Measurements from ENCODE around the gene CTDSPL.
"Not testable (repeated sequence)": the region's sequence is repeated elsewhere in the genome, so short reads cannot be mapped to it uniquely, and the experiment has no call there.

The CTDSPL gene, protein sequence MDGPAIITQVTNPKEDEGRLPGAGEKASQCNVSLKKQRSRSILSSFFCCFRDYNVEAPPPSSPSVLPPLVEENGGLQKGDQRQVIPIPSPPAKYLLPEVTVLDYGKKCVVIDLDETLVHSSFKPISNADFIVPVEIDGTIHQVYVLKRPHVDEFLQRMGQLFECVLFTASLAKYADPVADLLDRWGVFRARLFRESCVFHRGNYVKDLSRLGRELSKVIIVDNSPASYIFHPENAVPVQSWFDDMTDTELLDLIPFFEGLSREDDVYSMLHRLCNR

DNA sequence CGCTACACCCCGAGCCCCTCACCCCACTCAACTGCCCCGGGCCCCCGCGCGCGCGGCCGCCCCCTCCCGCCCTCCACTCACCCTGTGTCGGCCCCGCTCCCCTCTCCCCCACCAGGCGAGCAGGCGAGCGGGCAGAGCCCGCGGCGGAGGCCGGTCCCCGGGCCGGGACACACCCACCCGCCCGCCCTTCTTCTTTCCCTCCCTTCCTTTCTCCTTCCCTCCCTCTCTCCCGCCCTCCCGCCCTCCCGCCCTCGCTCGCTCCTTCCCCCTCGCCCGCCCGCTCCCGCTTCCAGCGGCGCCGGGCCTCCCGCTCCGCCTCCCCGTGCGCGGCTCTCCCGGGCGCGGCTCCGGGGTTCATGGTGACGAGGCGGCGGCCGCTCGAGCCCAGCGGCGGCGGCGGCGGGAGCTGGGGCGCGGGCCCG is at the start of gene CTDSPL:
Gene CTDSPL (plus strand): TSS at position 261 of the 422 bp plus-strand sequence. CDS start 320 bp downstream, outside the sequence.
- no peak for DNase-seq (ENCODE audit: low read depth, low spot score)

GRCh38 chr3:37812499-37812896 is 49.2 kb upstream of the CTDSPL start:
- DNase-seq (ENCODE audit: low read depth, low spot score): no peak

GRCh38 chr3:37813403-37813802 is 48.3 kb upstream of the CTDSPL start:
- no peak for DNase-seq (ENCODE audit: low read depth, low spot score)

DNA sequence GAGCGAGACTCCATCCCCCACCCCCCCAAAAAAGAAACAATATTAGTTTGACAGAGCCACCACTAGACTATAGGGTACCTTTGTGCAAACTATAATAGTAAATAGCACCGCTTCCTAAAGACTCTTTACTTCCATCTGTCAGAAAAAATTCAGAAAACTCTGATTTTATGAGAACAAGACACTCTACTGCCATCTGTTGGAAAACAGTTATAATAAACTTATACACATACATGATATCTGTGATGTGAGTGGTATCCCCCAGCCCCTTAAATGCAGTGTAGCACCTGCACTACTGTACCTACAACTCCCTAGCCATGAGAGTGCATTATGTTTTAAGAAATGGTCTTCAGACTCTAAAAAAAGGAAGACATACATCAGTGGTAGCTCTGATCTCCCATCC is 47.1 kb upstream of the CTDSPL start:
- DNase-seq (ENCODE audit: low read depth, low spot score): no peak

DNA sequence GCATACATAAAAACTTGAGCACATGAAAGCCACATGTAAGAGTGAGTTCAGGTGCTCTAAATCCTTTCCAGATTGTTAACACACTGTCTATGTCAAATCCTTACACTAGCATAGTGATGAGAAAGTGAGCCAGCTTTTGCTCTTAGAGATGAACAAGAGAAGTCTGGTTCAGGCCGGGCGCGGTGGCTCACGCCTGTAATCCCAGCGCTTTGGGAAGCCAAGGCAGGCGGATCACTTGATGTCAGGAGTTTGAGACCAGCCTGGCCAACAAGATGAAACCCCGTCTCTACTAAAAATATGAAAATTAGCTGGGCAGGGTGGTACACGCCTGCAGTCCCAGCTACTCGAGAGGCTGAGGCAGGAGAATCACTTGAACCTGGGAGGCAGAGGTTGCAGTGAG is 46.5 kb upstream of the CTDSPL start:
- DNase-seq (ENCODE audit: low read depth, low spot score): not testable (repeated sequence)

DNA sequence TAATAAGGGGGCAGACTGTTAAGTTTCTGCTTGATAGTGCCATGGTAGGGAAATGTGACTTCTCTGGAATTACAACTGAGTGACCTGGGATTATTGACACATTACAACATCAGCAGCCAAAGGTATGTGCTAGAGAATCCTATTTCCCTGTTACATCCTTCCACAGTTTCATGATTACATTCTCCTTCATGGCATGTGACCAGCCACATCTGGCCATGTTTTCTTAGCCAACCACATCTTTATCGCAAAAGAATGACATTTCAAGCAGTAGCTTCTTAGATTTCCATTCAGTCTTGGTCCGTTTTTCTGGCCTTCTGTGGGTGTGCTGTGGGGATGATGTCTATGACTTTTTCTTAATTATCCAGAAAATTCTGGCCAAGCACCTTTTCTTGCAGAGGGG is 45.4 kb upstream of the CTDSPL start:
- no peak for DNase-seq (ENCODE audit: low read depth, low spot score)

DNA sequence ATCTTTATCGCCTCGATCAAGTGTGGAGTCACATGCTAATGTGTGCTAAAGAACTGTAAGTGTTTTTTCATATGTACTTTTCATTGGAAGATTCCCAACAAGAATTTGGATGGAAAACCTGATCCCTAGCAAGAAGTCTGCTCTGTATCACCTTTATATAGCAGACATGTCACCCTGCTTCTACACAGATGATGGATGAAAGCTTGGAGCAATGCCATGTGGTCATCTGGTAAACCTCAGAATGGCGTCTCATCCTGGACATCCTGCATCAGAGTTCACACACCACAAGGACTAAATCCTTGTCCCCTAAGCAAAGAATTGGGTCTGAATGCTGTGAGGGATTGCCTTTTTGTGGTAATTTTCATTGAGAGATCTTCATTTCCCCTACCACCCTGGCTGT is 42.1 kb upstream of the CTDSPL start:
- no peak for DNase-seq (ENCODE audit: low read depth, low spot score)

DNA sequence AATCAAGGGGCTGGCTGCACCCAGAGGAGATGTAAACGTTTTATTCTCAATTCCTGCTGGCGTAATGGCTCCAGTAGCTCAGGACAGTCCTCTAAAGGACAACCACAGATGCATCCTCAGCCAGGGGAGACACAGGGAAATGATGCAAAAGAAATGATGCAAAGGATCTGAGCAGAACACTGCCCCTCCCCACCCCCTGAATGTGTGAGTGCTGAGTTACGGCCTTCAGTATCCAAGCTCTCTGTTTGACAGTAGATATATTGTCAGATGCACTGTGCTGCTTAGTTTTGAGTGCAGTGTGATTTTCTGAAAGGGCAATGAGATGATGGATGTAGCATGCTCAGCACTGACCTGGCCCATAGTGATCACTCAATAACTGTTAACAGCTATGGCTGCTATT is 41.4 kb upstream of the CTDSPL start:
- no peak for DNase-seq (ENCODE audit: low read depth, low spot score)

DNA sequence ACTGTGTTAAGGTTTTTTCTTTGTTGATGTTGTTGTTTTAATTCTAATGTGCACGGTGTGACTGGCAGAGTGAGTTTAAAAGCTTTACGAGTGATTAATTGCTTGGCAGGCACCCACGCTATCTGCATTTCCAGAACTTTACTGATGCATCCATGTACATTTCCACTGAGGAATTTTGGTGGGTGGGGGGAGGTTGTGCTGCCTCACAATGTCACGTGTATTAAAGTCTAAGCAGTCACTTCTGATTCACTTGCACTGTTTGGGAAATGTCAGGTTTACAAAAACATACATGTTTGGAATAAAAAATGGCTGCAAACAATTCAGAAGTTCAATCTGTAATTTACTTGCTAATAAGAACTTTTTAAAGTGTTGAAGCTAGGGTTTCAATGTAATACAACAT is 38.5 kb upstream of the CTDSPL start:
- DNase-seq (ENCODE audit: low read depth, low spot score): no peak

- DNase-seq (ENCODE audit: low read depth, low spot score): no peak
Measured at GRCh38 chr3:37824090-37824953, 37.4 kb upstream of the CTDSPL start.

DNA sequence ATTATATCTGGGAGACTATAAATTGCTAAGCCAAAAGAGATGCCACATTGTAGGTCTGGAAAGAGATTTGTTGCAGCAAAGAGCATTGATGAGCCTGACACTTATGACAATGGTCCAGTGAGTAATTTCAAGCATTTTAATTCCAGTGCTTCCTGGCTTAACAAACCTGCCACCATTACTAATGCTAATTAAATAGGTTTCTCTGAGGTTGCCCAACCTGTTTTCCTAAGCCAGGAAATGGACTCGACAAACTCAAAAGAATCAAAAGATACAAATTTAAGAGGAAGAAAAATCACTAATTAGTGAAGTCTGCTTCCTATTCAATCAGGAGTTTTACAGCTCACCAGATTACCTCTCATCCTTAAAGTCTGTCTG is 36.7 kb upstream of the CTDSPL start:
- no peak for DNase-seq (ENCODE audit: low read depth, low spot score)

GRCh38 chr3:37825744-37826400 is 35.8 kb upstream of the CTDSPL start:
- no peak for DNase-seq (ENCODE audit: low read depth, low spot score)

DNA sequence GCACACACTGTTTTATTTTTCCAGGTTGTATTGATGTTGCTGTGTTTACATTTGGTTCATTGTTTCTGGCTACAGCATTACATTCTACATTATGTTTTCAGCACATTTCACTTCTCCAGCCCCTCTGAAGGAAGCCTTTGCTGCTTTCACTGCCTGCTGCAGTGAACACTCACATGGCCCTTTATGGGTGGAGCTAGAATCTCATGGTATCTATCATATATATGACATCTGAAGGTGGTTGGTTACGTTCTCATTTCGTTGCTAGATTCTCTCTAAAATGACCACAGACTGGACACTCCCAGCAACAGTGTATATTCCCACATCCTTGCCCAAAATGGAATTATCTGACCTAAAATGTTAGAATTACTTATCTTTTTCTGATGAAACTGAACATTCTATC is 35.2 kb upstream of the CTDSPL start:
- DNase-seq (ENCODE audit: low read depth, low spot score): no peak

- no peak for DNase-seq (ENCODE audit: low read depth, low spot score)
Measured at GRCh38 chr3:37826933-37827332, 34.7 kb upstream of the CTDSPL start.

DNA sequence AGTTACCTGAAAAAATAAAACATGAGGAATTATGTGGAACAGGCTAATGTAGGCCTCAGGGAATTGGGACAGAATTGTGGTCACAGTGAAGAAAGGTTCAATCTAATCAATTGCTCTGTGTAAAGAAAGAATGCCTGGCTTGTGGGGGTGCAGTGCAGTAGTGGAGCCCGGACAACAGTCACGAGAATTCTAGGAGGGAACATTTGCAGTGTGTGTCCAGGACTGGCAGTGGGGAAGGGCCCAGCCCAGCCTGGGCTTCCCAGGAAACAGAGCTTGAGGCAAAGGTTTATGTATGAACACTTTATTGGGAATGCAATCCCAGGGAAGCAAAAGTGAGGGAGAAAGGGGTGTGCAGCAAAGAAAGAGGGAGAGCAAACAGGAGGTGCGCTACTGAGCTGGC is 29.2 kb upstream of the CTDSPL start:
- DNase-seq (ENCODE audit: low read depth, low spot score): no peak

- no peak for DNase-seq (ENCODE audit: low read depth, low spot score)
Measured at GRCh38 chr3:37833302-37834186, 28.1 kb upstream of the CTDSPL start.

- DNase-seq (ENCODE audit: low read depth, low spot score): no peak
Measured at GRCh38 chr3:37836589-37836988, 25.1 kb upstream of the CTDSPL start.

GRCh38 chr3:37847689-37848088 is 14.0 kb upstream of the CTDSPL start:
- no peak for DNase-seq (ENCODE audit: low read depth, low spot score)

DNA sequence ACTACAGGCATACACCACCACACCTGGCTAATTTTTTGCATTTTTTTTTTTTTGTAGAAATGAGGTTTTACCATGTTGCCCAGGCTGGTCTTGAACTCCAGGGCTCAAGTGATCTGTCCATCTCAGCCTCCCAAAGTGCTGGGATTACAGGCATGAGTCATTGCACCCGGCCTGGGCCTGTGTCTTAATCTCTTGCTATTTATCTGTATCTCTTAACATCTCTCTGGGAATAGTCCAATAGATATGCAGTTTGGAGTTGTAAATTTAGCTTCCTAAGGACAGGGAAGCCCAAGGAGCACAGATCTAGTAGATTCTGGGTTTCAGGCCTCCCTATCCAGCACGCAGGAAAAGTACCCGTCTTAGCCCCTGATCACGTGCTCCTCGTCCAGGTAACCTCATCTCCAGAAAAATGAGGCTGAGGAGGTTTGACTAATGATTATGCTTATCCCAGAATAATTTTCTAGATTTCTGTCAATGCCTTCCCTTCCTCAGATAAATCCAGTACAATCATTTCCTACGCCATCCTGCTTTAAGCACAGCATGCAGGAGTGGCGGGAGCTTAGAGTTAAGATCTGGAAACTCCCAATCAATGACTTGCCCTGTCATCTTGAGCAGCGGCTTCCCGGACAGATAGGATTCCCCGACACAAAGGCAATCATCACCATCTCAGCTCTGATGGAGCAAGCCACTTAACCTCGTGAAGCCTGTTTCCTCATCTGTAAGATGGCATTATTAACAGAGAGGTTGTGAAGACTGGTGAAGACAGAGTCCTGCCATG is 12.3 kb upstream of the CTDSPL start:
- DNase-seq (ENCODE audit: low read depth, low spot score): peak; percentile 27

- DNase-seq (ENCODE audit: low read depth, low spot score): no peak
Measured at GRCh38 chr3:37852097-37852496, 9.6 kb upstream of the CTDSPL start.

DNA sequence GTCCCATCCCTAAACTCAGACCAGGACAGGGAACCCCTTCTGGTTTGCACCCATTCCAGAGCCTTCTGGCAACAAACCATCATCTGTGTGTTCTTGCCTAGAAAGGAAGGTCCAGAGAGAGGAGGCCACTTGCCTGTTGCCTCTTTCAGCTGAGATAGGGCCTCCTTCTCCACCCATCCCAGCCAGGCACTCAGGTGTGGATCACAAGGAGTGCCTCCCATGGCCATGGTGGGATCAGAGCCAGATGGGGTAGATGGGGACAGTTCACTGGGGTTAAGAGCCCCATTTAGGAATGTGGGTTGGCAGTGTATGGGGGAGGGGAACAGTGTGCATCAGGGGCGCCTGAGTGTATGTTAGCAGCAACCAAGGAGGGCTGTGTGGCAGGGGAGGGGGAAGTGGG is 8.9 kb upstream of the CTDSPL start:
- no peak for DNase-seq (ENCODE audit: low read depth, low spot score)
